Liver (tissue), 9 donors: ENCODE measurements around the gene THAP7. TPM values are rescaled to one million over a fixed set of nuclear protein-coding genes. Genes with fewer than 3 reads are reported as not detected.

Experiments
- DNase-seq: peaks from one replicate; pipeline ENCODE4 v3.0.0-alpha.2; 2017; ENCODE audit warnings: low spot score
- H3K27ac ChIP-seq, 2 donors: one replicate each; pipeline ENCODE4 v1.7.0; 2013; ENCODE audit warnings: inconsistent platforms in 2 of 2, low read length in 2 of 2, control low read depth in 1 of 2, low read depth in 1 of 2, mild to moderate bottlenecking in 1 of 2
- H3K27me3 ChIP-seq, 4 donors: one replicate each; pipeline versions ENCODE4 v1.6.1 to v1.7.0; 2013; ENCODE audit warnings: low read length in 3 of 4, inconsistent platforms in 1 of 4, mild to moderate bottlenecking in 1 of 4, moderate library complexity in 1 of 4; ENCODE audit not compliant: control insufficient read depth in 4 of 4, insufficient read depth in 4 of 4
- H3K36me3 ChIP-seq, 4 donors: one replicate each; pipeline versions ENCODE4 v1.6.1 to v1.7.0; 2013; ENCODE audit warnings: low read length in 3 of 4, mild to moderate bottlenecking in 3 of 4, low read depth in 1 of 4, moderate library complexity in 1 of 4; ENCODE audit not compliant: control insufficient read depth in 4 of 4, insufficient read depth in 3 of 4
- H3K4me1 ChIP-seq, 4 donors: one replicate each; pipeline versions ENCODE4 v1.6.1 to v1.7.0; 2013; ENCODE audit warnings: low read length in 3 of 4, mild to moderate bottlenecking in 3 of 4, moderate library complexity in 1 of 4; ENCODE audit not compliant: control insufficient read depth in 4 of 4, insufficient read depth in 4 of 4
- H3K4me3 ChIP-seq, 3 donors: one replicate each; pipeline versions ENCODE4 v1.6.1 to v1.7.0; 2013; ENCODE audit warnings: low read length in 3 of 3, control low read depth in 1 of 3, low read depth in 1 of 3, mild to moderate bottlenecking in 1 of 3
- H3K9ac ChIP-seq, 2 donors: one replicate each; pipeline ENCODE4 v1.7.0; 2013; ENCODE audit warnings: low read length in 2 of 2, mild to moderate bottlenecking in 2 of 2, moderate library complexity in 2 of 2, control low read depth in 1 of 2, low read depth in 1 of 2
- H3K9me3 ChIP-seq, 4 donors: one replicate each; pipeline versions ENCODE4 v1.6.1 to v1.7.0; 2013; ENCODE audit warnings: low read length in 3 of 4; ENCODE audit not compliant: control insufficient read depth in 4 of 4
- EGR1 ChIP-seq, 2 donors: IDR thresholded peaks; 2 replicates each; pipeline ENCODE4 v1.6.1; 2016 to 2018; ENCODE audit warnings: antibody characterized with exemption in 2 of 2, low read depth in 2 of 2
- FOXA1 ChIP-seq: IDR thresholded peaks from 2 replicates; pipeline ENCODE4 v1.6.1; 2016; ENCODE audit warnings: antibody characterized with exemption
- FOXA2 ChIP-seq: IDR thresholded peaks from 2 replicates; pipeline ENCODE4 v1.6.1; 2016; ENCODE audit warnings: antibody characterized with exemption
- HNF4A ChIP-seq, 2 donors: conservative IDR thresholded peaks; 2 replicates each; pipeline ENCODE4 v1.6.1; 2016; ENCODE audit warnings: antibody characterized with exemption in 2 of 2, mild to moderate bottlenecking in 2 of 2
- HNF4G ChIP-seq: IDR thresholded peaks from 2 replicates; pipeline ENCODE4 v1.6.1; 2016; ENCODE audit warnings: antibody characterized with exemption
- JUND ChIP-seq, 2 donors: IDR thresholded peaks; 2 replicates each; pipeline ENCODE4 v1.6.1; 2016; ENCODE audit warnings: antibody characterized with exemption in 2 of 2
- MAX ChIP-seq: IDR thresholded peaks from 2 replicates; pipeline ENCODE4 v1.6.1; 2016; ENCODE audit warnings: antibody characterized with exemption
- NR2F2 ChIP-seq: IDR thresholded peaks from 2 replicates; pipeline ENCODE4 v1.6.1; 2016; ENCODE audit warnings: antibody characterized with exemption
- RAD21 ChIP-seq, 2 donors: IDR thresholded peaks; 2 replicates each; pipeline ENCODE4 v1.6.1; 2016; ENCODE audit warnings: antibody characterized with exemption in 2 of 2, mild to moderate bottlenecking in 2 of 2
- RXRA ChIP-seq, 2 donors: IDR thresholded peaks; 2 replicates each; pipeline ENCODE4 v1.6.1; 2017 to 2018; ENCODE audit warnings: antibody characterized with exemption in 2 of 2, mild to moderate bottlenecking in 1 of 2
- SP1 ChIP-seq: IDR thresholded peaks from 2 replicates; pipeline ENCODE4 v1.6.1; 2018; ENCODE audit warnings: antibody characterized with exemption, mild to moderate bottlenecking
- TAF1 ChIP-seq: conservative IDR thresholded peaks from 2 replicates; pipeline ENCODE4 v1.6.1; 2016; ENCODE audit warnings: antibody characterized with exemption, mild to moderate bottlenecking
- WGBS: extraction: QIAGEN DNeasy Blood & Tissue Kit; methylation state at CpG from one replicate; pipeline ENCODE4 v1.1.7; 2013; 5-methylcytosine and 5-hydroxymethylcytosine counted together
- polyA plus RNA-seq, 2 donors: library from polyadenylated mRNA; stranded (reverse) in 1 of 2; unstranded in 1 of 2; fragments of 200-250 nt in 1 of 2; fragments of >200 nt in 1 of 2; fragmentation: Nextera tagmentation in 1 of 2; extraction: Ambion mirVana in 1 of 2; gene quantifications; one replicate each; pipeline versions ENCODE4 v1.2.1 to v1.2.3, GENCODE V29; 2013 to 2015
- total RNA-seq, 2 donors: library from RNA; depleted of rRNA; stranded (reverse); fragments of >200 nt; gene quantifications; one replicate each; pipeline ENCODE4 v1.2.3, GENCODE V29; 2014
- TF ChIP-seq, protein P1 (sequence below): IDR thresholded peaks from 2 replicates; pipeline ENCODE4 v1.6.1; 2016; ENCODE audit warnings: antibody characterized with exemption
- TF ChIP-seq, protein P2 (sequence below): IDR thresholded peaks from 2 replicates; pipeline ENCODE4 v1.6.1; 2016; ENCODE audit warnings: antibody characterized with exemption
- TF ChIP-seq, protein P3 (sequence below): fragments of 150-350 bp; IDR thresholded peaks from 2 replicates; pipeline ENCODE4 v1.5.1; 2017; ENCODE audit warnings: improper control_type of control experiment, low read depth, low read length; ENCODE audit not compliant: missing input control
- donor health status: healthy.
- donor health status: healthy.
- donor health status: healthy.
- donor health status: healthy.
- donor health status: healthy.

THAP7 gene
- total and polyA plus RNA-seq, 4 donors, result 10.4 to 21.9 (median 19.4) TPM

DNA sequence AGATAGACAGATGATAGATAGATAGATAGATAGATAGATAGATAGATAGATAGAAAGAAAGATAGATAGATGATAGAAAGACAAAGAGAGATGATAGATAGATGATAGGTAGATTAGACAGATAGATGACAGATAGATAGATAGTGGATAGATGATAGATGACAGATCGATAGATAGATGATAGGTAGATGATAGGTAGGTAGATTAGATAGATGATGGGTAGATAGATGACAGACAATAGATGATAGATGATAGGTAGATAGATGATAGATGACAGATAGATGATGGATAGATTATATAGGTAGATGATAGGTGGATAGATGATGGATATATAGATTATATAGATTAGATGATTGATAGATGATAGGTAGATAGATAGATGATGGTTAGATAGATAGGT lies 15.6 kb downstream of the THAP7 start:
- no peak overlapping the region for H3K4me3 ChIP-seq
- no peaks in the 10 kb centered on the region for H3K9me3 ChIP-seq
- WGBS, result 97% methylated on average over 1 of the region's 1 CpG
- no peaks in the 10 kb centered on the region for H3K27me3 ChIP-seq
- peaks cover 0 to 15% (median 13%) of the 10 kb centered on the region in 4 donors for H3K4me1 ChIP-seq
- no peak overlapping the region for H3K27ac ChIP-seq
- TF ChIP-seq HNF4G (no peak), RAD21 (IDR thresholded peaks at IDR 0.05) (no peak), RXRA (IDR thresholded peaks at IDR 0.05) (no peak), MAX (no peak), FOXA1 (no peak), JUND (IDR thresholded peaks at IDR 0.05) (no peak), NR2F2 (no peak), HNF4A (conservative IDR thresholded peaks at IDR 0.05) (no peak), FOXA2 (no peak), EGR1 (IDR thresholded peaks at IDR 0.05; ENCODE audit: low read depth in 2 of 2) (no peak), TAF1 (no peak), SP1 (no peak)
- TF ChIP-seq, protein P1, sequence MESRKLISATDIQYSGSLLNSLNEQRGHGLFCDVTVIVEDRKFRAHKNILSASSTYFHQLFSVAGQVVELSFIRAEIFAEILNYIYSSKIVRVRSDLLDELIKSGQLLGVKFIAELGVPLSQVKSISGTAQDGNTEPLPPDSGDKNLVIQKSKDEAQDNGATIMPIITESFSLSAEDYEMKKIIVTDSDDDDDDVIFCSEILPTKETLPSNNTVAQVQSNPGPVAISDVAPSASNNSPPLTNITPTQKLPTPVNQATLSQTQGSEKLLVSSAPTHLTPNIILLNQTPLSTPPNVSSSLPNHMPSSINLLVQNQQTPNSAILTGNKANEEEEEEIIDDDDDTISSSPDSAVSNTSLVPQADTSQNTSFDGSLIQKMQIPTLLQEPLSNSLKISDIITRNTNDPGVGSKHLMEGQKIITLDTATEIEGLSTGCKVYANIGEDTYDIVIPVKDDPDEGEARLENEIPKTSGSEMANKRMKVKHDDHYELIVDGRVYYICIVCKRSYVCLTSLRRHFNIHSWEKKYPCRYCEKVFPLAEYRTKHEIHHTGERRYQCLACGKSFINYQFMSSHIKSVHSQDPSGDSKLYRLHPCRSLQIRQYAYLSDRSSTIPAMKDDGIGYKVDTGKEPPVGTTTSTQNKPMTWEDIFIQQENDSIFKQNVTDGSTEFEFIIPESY, result no peak
- TF ChIP-seq, protein P2, sequence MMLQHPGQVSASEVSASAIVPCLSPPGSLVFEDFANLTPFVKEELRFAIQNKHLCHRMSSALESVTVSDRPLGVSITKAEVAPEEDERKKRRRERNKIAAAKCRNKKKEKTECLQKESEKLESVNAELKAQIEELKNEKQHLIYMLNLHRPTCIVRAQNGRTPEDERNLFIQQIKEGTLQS, result no peak
- TF ChIP-seq, protein P3, sequence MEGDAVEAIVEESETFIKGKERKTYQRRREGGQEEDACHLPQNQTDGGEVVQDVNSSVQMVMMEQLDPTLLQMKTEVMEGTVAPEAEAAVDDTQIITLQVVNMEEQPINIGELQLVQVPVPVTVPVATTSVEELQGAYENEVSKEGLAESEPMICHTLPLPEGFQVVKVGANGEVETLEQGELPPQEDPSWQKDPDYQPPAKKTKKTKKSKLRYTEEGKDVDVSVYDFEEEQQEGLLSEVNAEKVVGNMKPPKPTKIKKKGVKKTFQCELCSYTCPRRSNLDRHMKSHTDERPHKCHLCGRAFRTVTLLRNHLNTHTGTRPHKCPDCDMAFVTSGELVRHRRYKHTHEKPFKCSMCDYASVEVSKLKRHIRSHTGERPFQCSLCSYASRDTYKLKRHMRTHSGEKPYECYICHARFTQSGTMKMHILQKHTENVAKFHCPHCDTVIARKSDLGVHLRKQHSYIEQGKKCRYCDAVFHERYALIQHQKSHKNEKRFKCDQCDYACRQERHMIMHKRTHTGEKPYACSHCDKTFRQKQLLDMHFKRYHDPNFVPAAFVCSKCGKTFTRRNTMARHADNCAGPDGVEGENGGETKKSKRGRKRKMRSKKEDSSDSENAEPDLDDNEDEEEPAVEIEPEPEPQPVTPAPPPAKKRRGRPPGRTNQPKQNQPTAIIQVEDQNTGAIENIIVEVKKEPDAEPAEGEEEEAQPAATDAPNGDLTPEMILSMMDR, result no peak
- peaks cover 4 to 20% (median 5%) of the 10 kb centered on the region in 4 donors for H3K36me3 ChIP-seq
- H3K9ac ChIP-seq, result no peak overlapping the region
- DNase-seq, result no peak

GRCh38 chr22:20985720-20986119 lies 16.2 kb downstream of the THAP7 start:
- TF ChIP-seq RXRA (IDR thresholded peaks at IDR 0.05) (no peak), TAF1 (no peak), RAD21 (IDR thresholded peaks at IDR 0.05) (no peak)
- TF ChIP-seq, protein P3, result no peak
- TF ChIP-seq, protein P1, result no peak
- Histone ChIP-seq H3K9ac (no peak overlapping the region), H3K27me3 (no peaks in the 10 kb centered on the region), H3K4me3 (no peak overlapping the region), H3K27ac (no peak overlapping the region), H3K9me3 (no peaks in the 10 kb centered on the region), H3K36me3 (peaks cover 4 to 19% (median 5%) of the 10 kb centered on the region in 4 donors), H3K4me1 (peaks cover 0 to 22% (median 18%) of the 10 kb centered on the region in 4 donors)
- WGBS, result 95% methylated on average over 7 of the region's 7 CpGs
- no peak for DNase-seq
